Stimulated activated CD4-positive, alpha-beta T cell treated with anti-CD3 and anti-CD28 coated beads, Interleukin-12 subunit alpha, Interleukin-12 subunit beta, amount 100 ng/mL, for 4 hours (primary cell): ENCODE measurements around the gene CACNA2D3.
"Not testable (repeated sequence)": the region's sequence is repeated elsewhere in the genome, so short reads cannot be mapped to it uniquely, and the experiment has no call there.

ENCODE experiments used
- DNase-seq: peaks from one replicate; pipeline ENCODE4 v3.0.0-alpha.2; 2020

The CACNA2D3 gene

GRCh38 chr3:54390582-54390981 lies 268.2 kb downstream of the CACNA2D3 start:
- DNase-seq = no peak

DNA sequence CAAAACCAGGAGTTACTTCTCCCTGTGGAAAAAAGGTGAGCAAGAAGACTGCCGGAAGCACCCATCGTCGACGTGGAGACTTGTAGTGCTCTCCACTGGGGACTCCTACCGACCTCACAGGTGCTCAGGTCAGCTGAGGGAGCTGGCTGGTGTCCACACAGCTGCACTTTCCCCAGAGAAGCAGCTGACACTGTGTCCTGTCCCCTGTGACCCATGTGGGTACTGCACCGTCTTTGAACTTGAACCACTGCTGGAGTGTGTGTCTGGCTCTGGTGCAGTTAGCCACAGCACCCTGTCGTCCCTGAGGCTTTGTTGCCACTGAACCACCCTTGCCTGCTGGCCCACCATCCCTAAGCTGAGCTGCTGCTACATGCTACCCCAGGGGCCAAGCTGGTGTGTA lies 270.8 kb downstream of the CACNA2D3 start:
- no peak for DNase-seq

- no peak for DNase-seq
Observed at GRCh38 chr3:54408328-54408727, 286.0 kb downstream of the CACNA2D3 start.

GRCh38 chr3:54421943-54422342 lies 299.6 kb downstream of the CACNA2D3 start:
- DNase-seq = no peak

- no peak for DNase-seq
Observed at GRCh38 chr3:54424292-54424691, 301.9 kb downstream of the CACNA2D3 start.

- DNase-seq = no peak
Observed at GRCh38 chr3:54426381-54426780, 304.0 kb downstream of the CACNA2D3 start.

DNA sequence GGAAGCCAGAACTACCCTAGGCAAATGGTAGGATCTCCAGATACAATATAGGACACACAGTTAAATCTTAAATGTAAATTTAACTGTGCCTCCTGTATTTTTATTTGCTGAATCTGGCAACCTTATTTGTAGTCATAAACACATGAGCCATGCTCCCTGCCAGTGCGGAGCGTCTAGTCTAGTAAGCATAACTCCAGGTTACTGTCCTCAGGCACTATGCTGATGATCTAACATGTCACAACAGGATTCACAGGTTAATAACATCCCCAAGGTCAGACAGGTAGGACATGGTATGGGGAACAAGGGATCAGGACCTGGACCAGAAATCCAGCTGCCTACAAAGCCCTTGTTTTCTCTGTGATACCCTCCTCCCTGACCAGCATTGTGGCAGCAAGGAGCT lies 305.1 kb downstream of the CACNA2D3 start:
- DNase-seq = no peak

- peak; percentile 4 for DNase-seq
Observed at GRCh38 chr3:54427941-54428871, 305.9 kb downstream of the CACNA2D3 start.

- no peak for DNase-seq
Observed at GRCh38 chr3:54432975-54433374, 310.6 kb downstream of the CACNA2D3 start.

DNA sequence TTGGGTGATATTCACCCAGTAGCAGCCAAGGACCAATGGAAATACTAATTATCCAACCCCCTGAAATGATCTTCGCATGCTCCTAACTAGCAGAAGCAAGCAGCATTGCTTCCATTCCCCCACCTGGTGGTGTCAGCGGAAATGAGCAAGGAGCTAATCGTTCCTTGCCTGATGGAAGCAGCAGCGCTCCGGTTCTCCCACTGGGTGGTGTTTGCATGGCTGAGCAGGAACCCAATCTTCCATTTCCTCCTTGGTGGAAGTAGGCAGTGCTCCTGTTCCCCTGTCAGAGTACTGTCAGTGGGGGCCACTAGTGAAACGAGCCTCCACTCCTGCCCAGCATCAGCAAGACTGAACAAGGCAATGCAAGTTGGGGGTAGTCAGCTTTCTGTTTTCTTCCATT lies 311.5 kb downstream of the CACNA2D3 start:
- DNase-seq = no peak

GRCh38 chr3:54434756-54435155 lies 312.4 kb downstream of the CACNA2D3 start:
- no peak for DNase-seq

DNA sequence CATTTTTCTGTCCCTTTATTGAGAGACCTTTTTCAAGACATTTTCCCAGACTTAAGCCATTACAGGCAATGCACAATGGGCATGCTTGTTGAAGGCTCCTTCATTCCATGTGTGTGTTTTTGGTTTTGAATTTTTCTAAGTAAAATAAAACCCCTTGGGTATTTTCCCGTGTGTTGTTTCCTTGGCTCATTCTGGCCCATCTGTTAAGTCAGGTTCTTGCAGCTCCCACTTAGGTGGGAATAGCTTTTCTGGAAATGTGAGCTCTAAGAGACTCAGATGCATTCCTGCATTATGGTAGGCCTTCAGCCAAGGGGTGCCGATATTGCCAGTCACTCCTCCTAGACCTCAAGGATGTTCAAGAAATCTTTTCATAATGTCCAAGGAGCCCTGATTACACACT lies 314.9 kb downstream of the CACNA2D3 start:
- no peak for DNase-seq

- no peak for DNase-seq
Observed at GRCh38 chr3:54443561-54444161, 321.3 kb downstream of the CACNA2D3 start.

- no peak for DNase-seq
Observed at GRCh38 chr3:54445630-54446029, 323.3 kb downstream of the CACNA2D3 start.

DNA sequence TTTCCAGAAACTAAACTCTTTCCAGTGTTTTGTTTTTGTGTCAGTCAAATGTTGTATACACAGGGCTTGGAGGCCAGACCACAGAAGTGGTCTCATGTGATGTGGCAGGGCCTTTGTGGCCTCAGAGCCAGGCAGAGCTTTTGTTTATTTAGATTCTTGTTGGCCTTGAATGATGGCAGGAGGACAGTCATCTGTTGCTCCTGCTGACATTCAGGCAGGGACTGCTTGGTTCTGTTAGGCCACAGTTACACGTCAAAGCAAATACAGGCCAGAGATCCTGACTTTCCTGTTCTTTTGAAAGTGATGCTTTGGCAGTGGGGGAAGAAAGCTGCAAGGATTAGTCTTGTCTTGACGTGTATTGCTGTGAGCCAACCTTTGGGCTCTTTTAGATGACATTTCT lies 325.1 kb downstream of the CACNA2D3 start:
- no peak for DNase-seq

DNA sequence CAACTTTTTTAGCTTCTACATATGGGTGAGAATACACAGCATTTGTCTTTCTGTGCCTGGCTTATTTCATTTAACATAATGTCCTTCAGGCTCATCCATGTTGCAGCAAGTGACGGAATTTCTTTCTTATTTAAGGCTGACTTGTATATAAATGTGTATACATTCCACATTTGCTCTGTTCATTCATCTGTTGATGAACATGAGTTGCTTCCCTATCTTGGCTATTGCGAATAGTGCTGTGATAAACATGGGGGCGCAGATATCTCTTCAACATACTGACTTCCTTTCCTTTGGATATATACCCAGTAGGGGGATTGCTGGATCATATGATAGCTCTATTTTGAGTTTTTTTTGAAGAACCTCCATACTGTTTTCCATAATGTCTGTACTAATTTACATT lies 332.5 kb downstream of the CACNA2D3 start:
- DNase-seq = no peak

DNA sequence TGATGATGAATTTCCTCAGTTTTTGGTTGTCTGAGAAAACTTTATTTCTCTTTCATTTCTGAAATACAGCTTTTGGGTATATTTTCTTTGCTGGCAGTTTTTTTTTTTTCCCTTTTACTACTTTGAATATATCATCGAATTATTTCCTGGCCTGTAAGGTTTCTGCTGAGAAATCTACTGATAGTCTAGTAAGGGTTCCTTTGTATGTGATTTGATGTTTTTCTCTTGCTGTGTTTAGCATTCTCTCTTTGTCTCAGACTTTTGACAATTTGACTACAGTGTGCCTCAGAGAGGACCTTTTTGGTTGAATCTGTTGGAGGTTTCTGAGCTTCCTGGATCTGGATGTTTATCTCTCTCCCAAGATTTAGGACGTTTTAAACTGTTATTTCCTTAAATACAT lies 336.0 kb downstream of the CACNA2D3 start:
- DNase-seq = no peak

- not testable (repeated sequence) for DNase-seq
Observed at GRCh38 chr3:54464554-54464953, 342.2 kb downstream of the CACNA2D3 start.

GRCh38 chr3:54476891-54477290 lies 354.5 kb downstream of the CACNA2D3 start:
- DNase-seq = no peak

DNA sequence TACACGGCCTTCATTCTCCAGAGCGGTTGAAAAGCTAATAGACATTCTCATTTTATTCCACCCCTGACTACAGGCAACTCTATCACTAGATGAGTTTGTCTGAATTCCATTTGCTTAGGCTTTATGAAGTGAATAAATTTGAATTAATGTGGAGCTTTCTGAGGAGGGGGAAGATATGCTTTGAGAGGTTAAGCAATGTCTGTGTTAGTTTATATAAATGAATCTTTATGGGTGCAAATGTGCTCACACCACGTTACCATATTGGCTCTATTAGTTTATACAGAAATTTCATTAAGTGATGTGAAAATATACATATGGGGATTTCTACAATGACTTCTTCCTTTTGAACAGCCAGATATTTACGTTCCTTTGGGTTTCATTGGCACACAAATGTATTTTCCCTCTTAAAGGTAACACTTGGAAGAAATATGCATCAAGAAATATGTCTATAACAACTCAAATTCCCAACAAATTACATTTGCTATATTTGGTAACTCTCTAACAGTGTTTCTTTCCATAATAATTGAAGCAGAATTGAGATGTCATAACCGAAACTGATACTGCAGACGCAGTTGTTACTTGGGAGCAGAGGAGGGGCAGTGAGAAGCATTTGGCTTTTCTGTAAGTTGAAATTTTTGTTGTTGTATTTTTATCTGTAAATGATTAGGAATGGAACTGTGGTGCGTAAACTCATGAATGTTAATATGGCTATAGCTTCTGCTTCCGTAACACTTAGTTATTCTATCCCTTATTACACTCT lies 359.4 kb downstream of the CACNA2D3 start:
- DNase-seq = no peak

DNA sequence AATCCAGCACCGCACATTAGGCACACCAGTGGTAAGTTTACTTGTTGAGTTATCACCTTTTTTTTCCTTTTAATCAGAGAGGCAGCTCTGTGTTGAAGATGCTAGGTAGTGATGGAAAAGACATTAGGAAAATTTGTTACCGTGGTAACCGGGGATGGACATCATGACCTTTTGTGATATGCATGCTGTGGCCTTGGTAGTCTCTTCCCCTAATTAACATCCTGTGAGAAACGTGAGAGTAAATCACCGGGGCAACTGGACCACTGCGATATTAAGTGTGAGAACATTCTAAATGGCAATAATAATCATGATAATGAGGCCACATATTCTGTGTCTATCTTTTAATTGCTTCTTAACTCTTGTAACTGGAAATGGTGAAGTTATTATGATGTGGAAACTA lies 362.0 kb downstream of the CACNA2D3 start:
- DNase-seq = no peak

- no peak for DNase-seq
Observed at GRCh38 chr3:54486317-54486716, 364.0 kb downstream of the CACNA2D3 start.

- no peak for DNase-seq
Observed at GRCh38 chr3:54488297-54488696, 365.9 kb downstream of the CACNA2D3 start.

DNA sequence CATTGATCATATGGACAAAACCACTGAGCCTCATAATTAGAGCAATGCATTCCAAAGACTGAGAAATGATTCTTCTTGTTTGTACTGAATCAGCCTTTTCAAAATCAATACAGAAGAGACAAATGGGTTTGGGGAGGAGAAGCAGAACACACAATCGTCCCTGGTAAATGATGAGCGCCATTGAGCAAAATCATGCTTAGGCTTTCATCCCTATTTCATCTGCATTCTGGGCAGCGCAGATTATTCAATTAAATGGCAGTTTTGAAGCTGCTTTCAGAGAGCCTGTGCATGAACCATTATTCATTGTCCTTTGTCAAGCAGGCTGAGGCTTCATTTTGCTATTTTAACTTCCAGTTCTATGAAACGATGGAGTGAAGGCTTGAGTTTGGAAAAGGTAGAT lies 371.9 kb downstream of the CACNA2D3 start:
- DNase-seq = no peak
